ENCODE data around the gene MCTP1.
A peak's percentile ranks its signal among the peaks of the same experiment; 100 is the strongest.

The MCTP1 gene

GRCh38 chr5:95113489-95113888 is 171.4 kb downstream of the MCTP1 start:
- DNase-seq = no peak

GRCh38 chr5:95111141-95111540 is 173.8 kb downstream of the MCTP1 start:
- no peak for DNase-seq

DNA sequence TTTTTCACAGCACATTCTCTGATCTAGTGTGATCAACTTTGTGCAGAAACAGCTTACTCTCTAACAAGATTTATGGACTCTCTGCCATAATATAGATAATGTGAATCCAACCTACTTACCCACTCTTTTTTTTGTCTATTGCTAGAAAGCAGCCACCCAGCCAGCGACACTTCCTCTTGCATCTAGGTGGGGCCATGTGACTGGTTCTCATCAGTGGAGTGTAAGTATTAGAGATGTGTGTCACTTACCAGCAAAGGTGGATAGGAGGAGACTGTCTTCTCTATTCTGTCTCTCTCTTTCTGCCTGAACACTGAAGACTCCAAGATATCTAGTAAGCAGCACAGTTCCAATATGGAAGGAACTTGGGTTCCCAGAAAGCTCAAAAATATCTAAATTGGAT is 174.8 kb downstream of the MCTP1 start:
- DNase-seq = no peak

DNA sequence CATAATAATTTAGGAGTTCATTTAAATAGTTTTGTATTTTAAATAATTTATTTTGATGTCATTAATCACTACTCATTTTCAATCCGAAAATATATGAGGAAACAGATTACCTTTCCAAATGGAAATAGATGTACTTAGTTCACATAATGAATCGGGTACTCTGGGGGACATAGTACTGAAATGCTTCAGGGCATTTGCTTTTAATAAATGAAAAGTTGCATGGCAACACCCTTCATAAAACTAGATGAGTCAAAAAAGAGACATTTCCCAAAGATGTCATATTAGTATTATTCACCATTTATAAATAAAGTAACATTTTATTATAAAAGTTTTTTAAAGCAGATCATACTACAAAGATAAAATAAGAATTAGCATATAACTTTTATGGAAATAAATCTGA is 177.8 kb downstream of the MCTP1 start:
- DNase-seq = no peak

DNA sequence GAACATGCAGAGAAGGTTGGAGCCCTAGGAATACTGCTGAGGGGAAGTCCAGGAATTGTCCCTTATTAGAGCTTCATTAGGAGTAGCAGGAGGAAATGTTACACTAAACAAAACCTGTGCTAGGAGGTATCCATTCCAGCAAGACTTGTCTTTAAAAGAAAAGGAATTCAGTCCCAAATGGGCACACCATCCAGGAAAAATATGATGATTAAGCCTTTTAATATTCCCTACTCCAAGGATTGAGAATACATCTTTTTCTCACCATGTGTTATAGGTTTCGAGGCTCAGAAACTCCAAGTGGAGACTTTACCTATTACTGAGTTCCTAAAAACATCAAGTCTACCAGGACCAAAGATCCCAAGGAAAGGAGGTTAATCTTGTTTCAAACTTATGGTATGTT is 179.3 kb downstream of the MCTP1 start:
- no peak for DNase-seq

DNA sequence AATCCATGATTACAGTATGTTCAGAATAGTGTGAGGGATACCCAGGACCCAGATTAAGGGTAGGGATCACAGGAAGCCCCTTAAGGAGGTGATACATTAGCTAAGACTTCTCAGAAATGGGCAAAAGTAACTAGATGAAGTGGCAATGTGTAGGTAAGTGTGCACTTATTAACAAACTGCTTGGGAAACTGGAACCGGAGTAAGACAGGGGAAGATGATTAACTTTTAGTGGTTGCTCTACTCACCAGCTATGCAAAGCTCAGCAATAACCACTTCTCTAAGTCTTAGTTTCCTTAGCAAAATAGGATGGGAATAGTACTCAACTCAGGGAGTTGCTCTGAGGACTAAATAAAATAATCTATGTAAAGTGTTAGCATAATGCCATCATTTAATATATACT is 182.2 kb downstream of the MCTP1 start:
- no peak for DNase-seq

DNA sequence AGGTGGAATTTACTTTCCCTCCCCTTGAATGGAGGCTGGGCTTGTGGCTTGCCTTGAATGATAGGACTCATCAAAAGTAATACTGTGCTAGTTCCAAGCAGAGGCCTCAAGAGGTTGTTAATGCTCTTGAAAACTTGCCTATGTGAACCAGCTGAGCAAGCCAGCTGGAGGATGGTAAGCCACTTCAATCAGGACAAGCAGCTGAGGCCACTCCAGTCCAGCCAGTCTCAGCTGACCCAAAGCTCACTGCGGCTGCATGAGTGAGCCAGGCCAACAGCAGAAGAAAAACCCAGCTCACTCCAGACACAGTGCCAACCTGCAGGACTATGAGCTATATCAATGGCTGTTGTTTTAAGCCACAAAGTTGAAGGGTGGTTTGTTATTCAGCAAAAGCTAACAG is 182.8 kb downstream of the MCTP1 start:
- no peak for DNase-seq

GRCh38 chr5:95100551-95100950 is 184.3 kb downstream of the MCTP1 start:
- no peak for DNase-seq

- no peak for DNase-seq
These were observed 186.9 kb downstream of the MCTP1 start for GRCh38 chr5:95098012-95098411.

DNA sequence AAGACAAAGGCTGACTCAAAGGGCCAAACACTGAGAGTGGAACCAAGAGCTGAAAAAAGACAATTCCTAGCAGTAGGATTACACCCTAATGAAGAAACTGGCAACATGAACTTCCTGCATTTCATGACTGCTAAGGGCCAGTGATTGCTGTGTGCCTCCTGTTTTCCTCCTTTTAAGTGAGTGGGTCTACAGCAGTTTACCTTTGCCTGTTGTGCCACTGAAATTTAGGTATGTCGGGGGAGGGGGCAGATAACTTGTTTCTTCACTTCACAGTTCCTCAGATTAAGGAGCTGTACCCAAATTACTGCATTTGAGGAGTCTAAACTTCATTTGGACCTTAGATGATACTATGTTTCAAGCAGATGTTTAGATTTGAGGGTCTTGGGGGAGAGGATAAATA is 191.7 kb downstream of the MCTP1 start:
- no peak for DNase-seq

GRCh38 chr5:95090774-95091173 is 194.1 kb downstream of the MCTP1 start:
- DNase-seq = no peak

DNA sequence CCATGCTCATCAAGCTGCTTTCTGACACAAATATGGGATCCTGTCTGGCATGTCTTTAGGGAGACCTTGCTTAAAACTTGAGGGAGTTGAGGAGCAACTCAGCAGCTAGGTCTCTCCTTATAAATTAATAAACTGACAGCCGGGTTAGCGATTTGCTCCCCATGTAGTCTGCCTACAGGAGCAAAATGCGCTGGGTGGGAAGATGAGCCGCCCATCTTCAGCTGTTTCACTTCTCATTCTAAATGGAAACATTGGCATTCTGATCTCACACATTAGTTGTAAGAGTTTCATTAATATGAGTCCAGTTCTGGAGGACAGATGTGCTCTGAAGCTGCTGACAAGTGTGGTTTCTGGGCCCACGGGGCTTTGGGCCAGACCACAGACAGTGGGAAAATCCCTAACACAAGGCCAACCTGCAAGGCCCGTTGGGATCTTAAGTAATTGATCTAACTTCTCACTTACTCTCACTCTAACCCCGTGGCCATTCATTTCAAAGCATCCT is 197.0 kb downstream of the MCTP1 start:
- no peak for DNase-seq

GRCh38 chr5:95086927-95087815 is 197.7 kb downstream of the MCTP1 start:
- DNase-seq = no peak

DNA sequence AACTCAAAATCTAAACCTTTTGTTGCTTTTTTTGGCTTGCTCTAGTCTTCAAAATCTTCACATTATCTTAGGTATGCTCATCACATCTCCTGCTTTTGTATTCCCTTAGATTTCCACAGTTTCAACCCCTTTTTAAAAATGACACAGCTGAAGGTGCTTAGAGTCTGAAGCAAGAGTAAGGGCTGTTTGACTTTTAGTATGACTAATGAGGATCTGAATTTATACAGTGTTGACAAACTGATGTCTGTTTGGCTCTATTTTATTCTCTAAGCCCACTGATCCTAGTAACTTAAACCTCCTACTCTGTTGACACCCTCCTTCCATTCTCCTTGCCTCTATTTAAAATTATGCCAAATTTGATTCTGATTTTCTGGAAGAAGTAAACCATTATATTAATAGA is 200.1 kb downstream of the MCTP1 start:
- no peak for DNase-seq

DNA sequence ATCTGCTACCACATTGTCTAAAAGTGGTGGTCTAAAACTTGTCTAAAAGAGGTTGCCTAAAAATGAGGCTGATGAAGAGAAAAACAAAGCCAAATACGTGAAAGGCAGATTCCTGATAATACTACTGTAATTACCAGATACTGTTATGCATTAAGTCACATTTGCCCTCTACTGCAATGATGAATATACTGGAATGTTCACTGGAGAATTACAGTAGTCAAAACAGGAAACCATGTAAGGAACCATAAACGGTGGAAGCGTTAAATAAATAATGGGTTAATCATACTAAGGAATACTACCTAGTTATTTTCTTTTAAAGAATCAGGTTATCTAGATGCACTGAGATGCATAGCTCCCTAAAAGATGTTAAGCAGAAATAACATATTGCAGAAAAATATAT is 201.3 kb downstream of the MCTP1 start:
- no peak for DNase-seq

DNA sequence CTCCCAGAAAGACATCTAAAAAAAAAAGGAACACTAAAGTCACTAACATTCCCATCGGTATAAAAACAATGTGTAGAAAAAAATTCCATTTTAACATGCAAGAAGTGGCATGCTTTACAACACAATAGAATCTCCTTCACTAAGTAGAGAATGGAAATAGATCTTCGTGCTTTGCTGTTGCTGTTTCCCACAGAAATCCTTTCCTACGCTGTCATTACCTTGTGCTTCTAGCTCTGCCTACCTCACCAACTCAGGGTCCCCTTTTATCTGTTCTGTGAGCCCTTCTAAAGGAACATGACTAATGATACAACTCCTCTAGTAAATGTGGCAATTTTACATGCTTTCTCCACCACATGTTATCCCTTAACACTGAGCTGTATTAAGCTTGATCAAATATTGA is 202.9 kb downstream of the MCTP1 start:
- DNase-seq = no peak

DNA sequence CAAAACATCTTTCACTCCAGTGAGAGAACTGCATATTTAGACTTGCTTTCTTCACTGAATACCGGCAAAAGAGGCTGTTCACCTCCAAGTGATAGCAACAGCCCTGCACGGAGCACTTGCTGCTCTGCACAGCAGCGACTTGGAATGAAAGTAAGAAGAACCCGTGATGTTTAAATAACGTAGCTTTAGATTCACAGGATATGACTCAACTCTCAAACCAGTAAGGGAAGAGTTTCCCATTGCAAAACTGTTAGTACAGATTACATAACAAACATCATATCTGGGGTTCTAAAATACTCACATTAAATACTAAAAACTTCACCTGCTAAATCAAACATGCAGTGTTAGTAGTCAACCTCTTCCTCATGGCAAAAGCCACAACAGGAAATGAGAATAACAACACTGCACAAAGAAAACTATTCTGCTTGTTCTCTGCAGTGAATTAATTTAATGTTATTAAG is 203.4 kb downstream of the MCTP1 start:
- peak; percentile 58 for DNase-seq

GRCh38 chr5:95080441-95080840 is 204.5 kb downstream of the MCTP1 start:
- no peak for DNase-seq

DNA sequence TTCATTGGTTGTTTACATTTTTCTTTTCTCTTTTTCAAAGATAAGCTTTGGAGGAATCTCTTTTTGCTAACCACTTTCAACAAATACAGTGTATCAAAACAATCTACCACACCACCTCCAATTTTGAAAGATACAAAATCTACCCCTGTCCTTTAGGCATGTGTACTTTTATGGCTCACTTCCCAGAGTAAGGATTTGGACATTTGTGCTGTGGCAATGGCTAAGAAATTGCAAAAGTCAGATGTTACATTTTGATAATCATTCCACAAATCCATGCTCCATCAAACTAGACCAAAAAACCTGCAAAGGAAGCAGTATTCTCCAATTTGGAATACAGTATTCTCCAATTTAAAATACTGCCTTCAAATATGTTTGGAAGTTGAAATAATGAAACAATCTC is 204.9 kb downstream of the MCTP1 start:
- DNase-seq = no peak

GRCh38 chr5:95078868-95079267 is 206.0 kb downstream of the MCTP1 start:
- no peak for DNase-seq

- DNase-seq = no peak
These were observed 208.3 kb downstream of the MCTP1 start for GRCh38 chr5:95076395-95077185.

- DNase-seq = no peak
These were observed 209.8 kb downstream of the MCTP1 start for GRCh38 chr5:95075111-95075510.

GRCh38 chr5:95072281-95072680 is 212.6 kb downstream of the MCTP1 start:
- no peak for DNase-seq

- DNase-seq = no peak
These were observed 214.0 kb downstream of the MCTP1 start for GRCh38 chr5:95070866-95071265.
